Mesenteric fat pad (tissue), 1 donor: ENCODE measurements around the gene TSEN15. TPM values are rescaled to one million over a fixed set of nuclear protein-coding genes. Genes with fewer than 3 reads are reported as not detected.
A peak's percentile ranks its signal among the peaks of the same experiment; 100 is the strongest.

Experiments used
- DNase-seq: peaks from one replicate; pipeline ENCODE4 v3.0.0-alpha.2; 2020; ENCODE audit warnings: low spot score
- long read RNA-seq: library from polyadenylated mRNA; unstranded; transcript quantifications from one replicate; pipeline ENCODE4 v2.0.0, GENCODE V29; 2020
- total RNA-seq: library from RNA; stranded (reverse); fragmentation: NEBNext Ultra II Directional; extraction: Animal tissue kit (Norgen Biotek cat#: 25700); gene quantifications from one replicate; pipeline ENCODE4 v1.2.1, GENCODE V29; 2021
- donor health status: DM: yes; HTN: yes; CAD: no.

The TSEN15 gene
- 25.8 TPM for total RNA-seq
- long read RNA-seq, transcript TSEN15-201 (5 exons, 1,967 nt): minor isoform, 5 of 62 reads
- long read RNA-seq, transcript TSEN15-216 (5 exons, 1,986 nt): major isoform, 40 of 62 reads
- long read RNA-seq, transcript TSEN15-203 (4 exons, 1,844 nt): minor isoform, 11 of 62 reads
- long read RNA-seq, partial matches to known transcripts: 1 of 62 reads
- long read RNA-seq, other reads (novel, unspliced or antisense): 2 of 62 reads

- peak; percentile 93 for DNase-seq
Observed at GRCh38 chr1:184051485-184052193, at the start of gene TSEN15. Gene TSEN15, plus strand, starts transcription at chr1:184051730. Its CDS starts 26 bp downstream, at chr1:184051756.

DNA sequence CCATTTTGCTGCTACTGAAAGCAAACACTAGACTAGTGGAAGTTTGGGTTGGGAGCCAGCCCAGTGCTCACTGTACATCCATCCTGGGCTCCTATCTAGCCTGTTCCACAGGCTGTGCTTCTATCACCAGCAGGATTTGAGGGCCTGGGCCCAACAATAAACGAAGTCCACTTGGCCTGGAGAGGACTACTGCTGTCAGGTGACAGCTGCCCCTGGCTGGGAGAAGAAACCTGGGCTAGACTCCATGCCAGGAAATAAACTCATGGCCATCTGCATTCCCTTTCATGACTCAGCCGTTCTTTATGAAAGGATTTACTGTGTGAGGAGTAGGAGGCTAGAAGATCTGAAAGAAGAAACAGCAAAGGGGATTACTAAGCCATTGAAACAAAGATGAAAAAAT is 49.5 kb upstream of the TSEN15 start:
- no peak for DNase-seq

DNA sequence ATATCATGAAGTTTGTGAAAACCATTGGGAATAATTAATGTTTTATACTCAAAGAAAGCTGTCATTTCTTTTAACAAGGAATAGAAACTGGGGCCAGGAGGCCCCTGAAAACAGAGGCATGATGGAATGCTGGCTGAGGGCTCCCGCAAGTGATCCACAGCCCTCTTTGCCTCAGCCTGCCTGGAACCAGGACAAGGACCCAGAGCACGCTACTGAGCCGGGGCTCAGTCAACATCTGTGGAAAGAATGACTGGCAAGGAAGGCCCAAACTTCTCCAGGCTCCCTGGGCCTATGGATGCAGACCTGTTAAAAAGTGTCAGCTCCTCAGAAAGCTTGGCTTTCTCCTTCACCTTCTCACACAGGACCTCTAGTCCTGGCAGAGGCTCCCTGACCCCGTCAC is 46.6 kb upstream of the TSEN15 start:
- DNase-seq: no peak

GRCh38 chr1:184005506-184005905 is 46.0 kb upstream of the TSEN15 start:
- DNase-seq: no peak

- no peak for DNase-seq
Observed at GRCh38 chr1:184010788-184011187, 40.7 kb upstream of the TSEN15 start.

- no peak for DNase-seq
Observed at GRCh38 chr1:184012187-184012586, 39.3 kb upstream of the TSEN15 start.

GRCh38 chr1:184014271-184014670 is 37.3 kb upstream of the TSEN15 start:
- no peak for DNase-seq

DNA sequence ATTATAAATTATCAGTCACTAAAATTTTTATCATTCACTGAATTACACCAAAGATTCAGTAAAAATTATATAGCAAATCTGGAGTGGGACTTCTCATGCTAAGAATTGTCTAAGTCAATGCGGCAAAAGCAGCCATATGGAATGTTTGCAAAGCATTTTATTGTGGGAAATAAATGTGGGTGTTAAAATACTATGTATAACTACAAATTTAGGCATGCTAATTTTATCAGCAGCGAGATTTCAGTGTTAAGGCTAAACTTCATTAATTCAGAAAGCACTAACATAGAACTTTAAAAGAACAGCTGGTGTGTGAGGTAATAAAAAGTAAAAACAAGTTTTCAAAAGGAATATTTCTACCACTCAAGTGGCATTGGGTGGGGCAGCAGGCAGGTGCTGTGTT is 35.4 kb upstream of the TSEN15 start:
- DNase-seq: no peak

DNA sequence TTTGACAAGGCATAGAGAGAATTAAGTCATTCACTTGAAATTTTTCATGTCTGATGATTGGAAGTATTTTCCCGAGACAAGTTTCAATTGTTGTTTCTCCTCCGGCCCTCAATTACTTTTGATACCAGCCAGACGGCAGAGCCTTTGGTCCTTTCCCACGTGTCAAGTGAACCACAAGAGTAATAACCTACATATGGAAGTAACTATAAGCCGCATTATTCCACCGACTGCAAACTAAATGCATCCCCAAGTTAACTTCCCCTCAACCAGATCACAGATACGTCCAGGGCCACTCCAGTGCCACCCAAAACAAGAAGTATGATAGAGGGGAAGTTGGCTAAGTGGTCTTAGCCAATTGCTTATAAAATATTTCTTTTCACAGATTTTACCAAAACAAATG is 34.2 kb upstream of the TSEN15 start:
- no peak for DNase-seq

- DNase-seq: no peak
Observed at GRCh38 chr1:184018622-184019021, 32.9 kb upstream of the TSEN15 start.

DNA sequence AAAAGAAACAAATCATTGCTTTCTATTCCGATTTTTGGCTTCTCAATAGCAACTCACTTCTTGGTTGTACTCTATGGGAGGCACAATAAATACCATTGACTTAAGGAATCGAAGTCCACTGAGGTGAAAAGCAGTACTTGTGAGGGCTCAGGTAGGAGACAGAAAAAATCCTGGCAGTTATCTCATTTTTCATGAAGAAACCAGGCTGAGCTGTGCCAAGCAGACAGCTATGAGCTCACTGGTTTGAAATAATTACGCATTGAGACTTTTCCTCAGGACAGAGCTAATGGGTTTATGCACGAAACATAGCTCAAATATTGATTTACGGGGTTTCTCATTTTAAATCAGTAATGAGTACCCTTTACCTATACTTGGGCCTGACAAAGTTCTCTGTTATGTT is 32.5 kb upstream of the TSEN15 start:
- no peak for DNase-seq

DNA sequence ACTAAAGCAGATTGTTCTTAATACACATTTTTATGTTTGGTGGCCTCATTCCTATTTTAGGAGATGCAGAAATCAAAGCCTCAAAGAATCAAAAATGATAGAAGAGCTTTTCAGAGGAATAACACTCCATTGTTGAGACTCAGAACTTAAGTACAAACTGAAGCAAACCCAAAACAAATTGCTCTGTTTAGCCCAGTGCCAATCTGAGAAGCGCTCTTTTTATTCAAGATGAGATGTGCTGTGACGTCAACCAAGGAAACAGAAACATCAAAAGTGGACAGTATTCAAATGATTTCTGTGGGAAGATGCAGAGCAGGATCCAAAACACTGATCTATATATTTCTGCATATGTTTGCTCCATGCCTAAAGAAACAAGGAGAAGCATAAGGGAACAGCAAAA is 32.0 kb upstream of the TSEN15 start:
- DNase-seq: no peak

- no peak for DNase-seq
Observed at GRCh38 chr1:184020328-184020727, 31.2 kb upstream of the TSEN15 start.

GRCh38 chr1:184020855-184021254 is 30.7 kb upstream of the TSEN15 start:
- no peak for DNase-seq

GRCh38 chr1:184021728-184022127 is 29.8 kb upstream of the TSEN15 start:
- no peak for DNase-seq

DNA sequence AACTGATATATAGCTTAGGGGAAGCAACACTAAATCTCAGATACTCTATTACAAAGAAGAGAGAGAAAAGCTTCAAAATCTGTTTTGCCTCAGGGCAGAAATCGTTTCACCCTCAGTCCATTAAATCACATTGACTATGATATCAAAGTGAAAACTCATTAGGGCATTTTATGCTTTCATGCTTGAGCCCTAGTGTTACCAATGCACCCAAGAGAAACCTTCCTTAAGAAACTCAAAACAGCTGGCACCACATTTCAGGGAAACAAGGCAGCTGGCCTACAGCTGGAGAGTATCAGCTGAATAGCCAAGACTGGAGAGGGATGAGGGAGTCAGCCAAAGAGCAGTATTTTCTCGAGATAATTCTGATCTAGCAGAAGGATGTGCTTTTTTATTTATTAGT is 28.9 kb upstream of the TSEN15 start:
- DNase-seq: no peak

DNA sequence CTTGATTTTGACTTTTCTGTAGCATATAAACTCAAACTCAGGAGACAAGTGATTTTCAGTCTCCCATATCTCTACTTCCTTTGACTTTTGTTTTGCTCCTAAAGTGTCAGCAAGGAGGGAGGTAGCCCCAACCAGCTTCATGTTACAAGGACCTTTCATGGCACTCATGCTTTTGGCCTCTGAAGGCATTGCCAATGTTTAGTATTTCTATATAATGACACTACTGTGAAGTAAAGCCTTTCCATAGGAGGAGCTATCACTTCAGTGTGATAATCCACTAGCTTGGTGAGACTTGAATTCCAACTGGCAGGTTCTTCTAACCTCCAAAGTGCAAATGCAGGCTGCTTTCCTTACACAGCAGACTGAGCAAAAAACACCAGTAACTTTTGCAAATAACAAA is 28.4 kb upstream of the TSEN15 start:
- no peak for DNase-seq

GRCh38 chr1:184025242-184025675 is 26.3 kb upstream of the TSEN15 start:
- no peak for DNase-seq

DNA sequence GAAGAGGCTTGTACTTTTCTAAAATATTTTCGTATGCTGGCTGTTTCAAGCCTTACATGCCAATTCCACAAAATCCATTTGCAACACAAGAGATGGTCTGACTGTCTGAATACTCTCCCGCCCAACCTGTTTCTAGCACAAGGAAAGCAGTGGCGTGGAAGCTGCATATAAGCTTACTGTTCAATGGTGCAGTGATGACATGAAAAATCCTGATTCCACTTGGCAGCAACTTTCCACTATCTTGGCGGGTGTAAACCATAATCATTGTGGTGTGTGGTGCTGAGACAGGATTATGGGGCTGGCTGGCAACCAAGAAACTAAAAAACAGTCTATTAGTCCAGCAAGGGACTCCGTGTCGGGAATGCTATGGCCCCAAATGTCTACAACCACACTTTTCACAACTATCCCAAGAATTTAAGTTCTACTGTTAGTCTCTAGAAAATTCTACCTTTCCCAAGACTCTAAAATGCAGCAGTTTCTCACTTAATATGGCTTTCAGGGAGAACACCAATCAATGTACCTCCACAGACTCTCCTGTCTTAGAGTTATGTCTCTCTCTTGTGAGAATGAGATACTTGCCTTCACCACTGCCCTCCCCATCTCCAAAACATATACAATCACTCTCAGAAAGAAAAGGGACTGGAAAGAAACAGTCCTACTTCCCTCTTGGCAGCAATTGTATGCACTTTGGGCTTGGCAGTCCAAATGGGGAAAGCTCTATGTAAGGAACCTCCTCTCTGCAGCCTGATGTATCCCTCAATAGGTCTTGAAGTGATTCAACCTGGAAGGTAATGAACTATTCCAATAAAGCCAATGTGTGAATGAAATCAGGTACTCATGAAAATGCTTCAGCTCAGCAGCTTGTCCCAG is 23.5 kb upstream of the TSEN15 start:
- no peak for DNase-seq

DNA sequence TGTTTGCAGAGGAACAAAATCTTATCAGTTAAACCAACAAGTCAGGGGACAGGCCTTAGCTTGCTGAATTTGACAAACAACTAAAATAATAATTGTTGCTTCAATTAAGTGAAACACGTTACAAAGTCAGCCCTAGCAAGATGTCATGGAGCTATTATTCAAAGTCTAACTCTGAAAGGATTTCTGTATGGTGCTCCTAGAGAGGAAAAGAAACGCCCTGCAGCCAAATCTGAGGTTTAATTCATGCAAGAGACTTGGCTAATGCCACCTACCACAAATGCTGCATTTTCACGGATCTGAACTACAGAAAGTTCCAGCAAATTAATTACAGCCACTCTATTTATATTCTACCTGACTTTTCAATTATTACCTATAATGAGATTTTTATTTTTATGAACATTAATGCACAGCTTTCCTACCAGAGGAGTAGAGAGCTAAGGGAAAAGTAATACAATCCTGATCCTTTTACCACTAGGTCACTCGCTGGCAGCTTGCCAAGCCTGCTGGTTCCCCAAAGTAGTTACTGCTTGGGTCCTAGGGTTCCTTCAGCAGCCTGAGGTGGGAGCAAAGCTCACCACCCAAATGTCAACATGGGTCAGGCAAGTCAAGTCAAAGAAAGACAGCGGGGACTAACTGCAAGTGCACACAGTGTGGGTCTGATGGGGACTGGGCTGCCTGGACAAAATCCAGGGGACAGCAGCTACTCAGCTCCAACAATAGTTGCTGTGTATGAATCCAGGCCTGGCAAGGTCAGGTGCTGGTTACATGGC is 22.5 kb upstream of the TSEN15 start:
- no peak for DNase-seq

DNA sequence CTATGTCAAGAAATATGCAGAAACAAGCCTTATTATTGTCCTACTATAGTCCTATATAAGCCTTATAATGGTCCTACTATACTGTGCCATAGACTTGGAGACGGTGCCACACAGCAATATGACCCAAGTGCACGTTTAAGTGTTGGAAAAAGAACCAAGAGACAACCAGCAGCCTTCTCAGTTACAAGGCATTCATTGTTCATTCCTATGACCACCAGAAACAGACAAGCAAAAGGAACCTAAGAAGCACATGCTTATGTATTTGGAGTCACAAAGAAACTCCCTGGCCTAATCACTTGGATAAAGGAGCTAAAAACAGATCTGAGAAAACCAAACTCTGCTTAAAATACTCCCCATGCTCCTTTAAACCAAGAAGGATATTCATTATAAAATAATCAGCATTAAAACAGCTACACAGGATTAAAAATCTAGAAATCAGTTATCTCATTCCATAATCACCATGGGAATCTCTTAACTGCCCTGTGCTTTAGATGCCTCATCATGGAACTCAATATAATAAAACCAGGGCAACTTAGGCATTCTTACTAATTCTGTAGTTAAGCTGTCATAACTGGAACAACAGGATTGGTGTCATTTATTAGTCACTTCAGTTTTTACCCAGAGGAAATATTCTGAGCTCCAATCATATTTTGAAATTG is 21.0 kb upstream of the TSEN15 start:
- no peak for DNase-seq
